Ascending aorta (tissue), 2 donors: Measurements from ENCODE around the gene OR2H1. TPM values are rescaled to one million over a fixed set of nuclear protein-coding genes. Genes with fewer than 3 reads are reported as not detected.

Source experiments
- DNase-seq, 2 donors: peaks; one replicate each; pipeline ENCODE4 v3.0.0-alpha.2; 2019; ENCODE audit warnings: low spot score in 2 of 2
- H3K27ac ChIP-seq, 2 donors: fragments of 200-600 bp; sonication (generic); one replicate each; pipeline ENCODE4 v1.5.1; 2016 to 2017; ENCODE audit warnings: mild to moderate bottlenecking in 1 of 2
- H3K27me3 ChIP-seq: fragments of 200-600 bp; sonication (generic); one replicate; pipeline ENCODE4 v1.5.1; 2017
- H3K36me3 ChIP-seq, 2 donors: fragments of 200-600 bp; sonication (generic); one replicate each; pipeline ENCODE4 v1.5.1; 2016
- H3K4me1 ChIP-seq, 2 donors: fragments of 200-600 bp; sonication (generic); one replicate each; pipeline ENCODE4 v1.5.1; 2016 to 2017; ENCODE audit warnings: mild to moderate bottlenecking in 1 of 2
- H3K4me3 ChIP-seq, 2 donors: fragments of 200-600 bp; sonication (generic); one replicate each; pipeline ENCODE4 v1.5.1; 2016 to 2017; ENCODE audit warnings: mild to moderate bottlenecking in 1 of 2
- H3K9me3 ChIP-seq, 2 donors: fragments of 200-600 bp; sonication (generic); one replicate each; pipeline ENCODE4 v1.5.1; 2016
- intact Hi-C: fragments of 100-400 bp; cut with DNase I; formaldehyde crosslinking; loops from one replicate; pipeline ENCODE4 v1.15.1; 2023
- total RNA-seq: library from RNA; depleted of rRNA; stranded (reverse); fragments of >200 nt; gene quantifications from one replicate; pipeline ENCODE4 v1.1.0, GENCODE V29; 2016
- TF ChIP-seq, protein P1 (sequence below), 3 experiments: fragments of 200-600 bp in 2 of 3; fragments of 450-650 bp in 1 of 3; sonication (generic) in 2 of 3; IDR thresholded peaks; one replicate each; pipeline ENCODE4 v1.5.1; 2016 to 2019; ENCODE audit warnings: antibody characterized with exemption in 3 of 3, mild to moderate bottlenecking in 1 of 3, moderate library complexity in 1 of 3

The OR2H1 gene
- total RNA-seq, 1 donor from 2014 or later, result not detected

DNA sequence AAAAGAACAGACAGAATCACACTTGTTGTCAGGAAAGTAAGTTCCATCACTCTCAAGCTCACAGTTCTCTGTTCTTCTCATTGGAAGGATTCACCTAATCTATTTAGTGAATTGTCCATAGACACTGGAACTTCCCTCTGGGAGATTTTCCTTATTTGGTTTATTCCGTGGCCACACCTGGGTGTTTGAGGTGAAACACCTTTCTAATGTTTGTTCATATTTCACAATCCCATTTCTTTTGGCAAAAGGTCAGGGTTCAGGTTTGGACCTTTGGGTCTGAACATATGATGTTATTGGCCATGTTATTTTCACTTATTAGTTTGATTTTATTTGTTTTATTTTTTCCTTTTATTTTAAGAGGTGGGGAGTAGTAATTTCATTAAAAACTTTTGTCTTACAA is 26.8 kb downstream of the OR2H1 start:
- Histone ChIP-seq H3K4me3 (no peak overlapping the region), H3K27me3 (no peaks in the 10 kb centered on the region), H3K36me3 (no peaks in the 10 kb centered on the region), H3K4me1 (no peaks in the 10 kb centered on the region), H3K9me3 (no peaks in the 10 kb centered on the region), H3K27ac (no peak overlapping the region)
- intact Hi-C loops, result no loop called here
- no peak for DNase-seq
- TF ChIP-seq, protein P1, sequence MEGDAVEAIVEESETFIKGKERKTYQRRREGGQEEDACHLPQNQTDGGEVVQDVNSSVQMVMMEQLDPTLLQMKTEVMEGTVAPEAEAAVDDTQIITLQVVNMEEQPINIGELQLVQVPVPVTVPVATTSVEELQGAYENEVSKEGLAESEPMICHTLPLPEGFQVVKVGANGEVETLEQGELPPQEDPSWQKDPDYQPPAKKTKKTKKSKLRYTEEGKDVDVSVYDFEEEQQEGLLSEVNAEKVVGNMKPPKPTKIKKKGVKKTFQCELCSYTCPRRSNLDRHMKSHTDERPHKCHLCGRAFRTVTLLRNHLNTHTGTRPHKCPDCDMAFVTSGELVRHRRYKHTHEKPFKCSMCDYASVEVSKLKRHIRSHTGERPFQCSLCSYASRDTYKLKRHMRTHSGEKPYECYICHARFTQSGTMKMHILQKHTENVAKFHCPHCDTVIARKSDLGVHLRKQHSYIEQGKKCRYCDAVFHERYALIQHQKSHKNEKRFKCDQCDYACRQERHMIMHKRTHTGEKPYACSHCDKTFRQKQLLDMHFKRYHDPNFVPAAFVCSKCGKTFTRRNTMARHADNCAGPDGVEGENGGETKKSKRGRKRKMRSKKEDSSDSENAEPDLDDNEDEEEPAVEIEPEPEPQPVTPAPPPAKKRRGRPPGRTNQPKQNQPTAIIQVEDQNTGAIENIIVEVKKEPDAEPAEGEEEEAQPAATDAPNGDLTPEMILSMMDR (IDR thresholded peaks at IDR 0.05), result no peak

- intact Hi-C loops, result no loop called here
- no peak overlapping the region for H3K4me3 ChIP-seq
- H3K4me1 ChIP-seq, result no peaks in the 10 kb centered on the region
- no peaks in the 10 kb centered on the region for H3K27me3 ChIP-seq
- no peak for DNase-seq
- H3K27ac ChIP-seq, result no peak overlapping the region
- TF ChIP-seq, protein P1 (IDR thresholded peaks at IDR 0.05), result no peak
- H3K9me3 ChIP-seq, result no peaks in the 10 kb centered on the region
- no peaks in the 10 kb centered on the region for H3K36me3 ChIP-seq
Measured at GRCh38 chr6:29486577-29486976, 29.6 kb downstream of the OR2H1 start.

- intact Hi-C loops, result no loop called here
- no peak overlapping the region for H3K4me3 ChIP-seq
- DNase-seq, result no peak
- H3K9me3 ChIP-seq, result no peaks in the 10 kb centered on the region
- no peaks in the 10 kb centered on the region for H3K4me1 ChIP-seq
- TF ChIP-seq, protein P1 (IDR thresholded peaks at IDR 0.05), result no peak
- H3K27ac ChIP-seq, result no peak overlapping the region
- H3K36me3 ChIP-seq, result no peaks in the 10 kb centered on the region
- H3K27me3 ChIP-seq, result no peaks in the 10 kb centered on the region
Measured at GRCh38 chr6:29487131-29487530, 30.2 kb downstream of the OR2H1 start.

DNA sequence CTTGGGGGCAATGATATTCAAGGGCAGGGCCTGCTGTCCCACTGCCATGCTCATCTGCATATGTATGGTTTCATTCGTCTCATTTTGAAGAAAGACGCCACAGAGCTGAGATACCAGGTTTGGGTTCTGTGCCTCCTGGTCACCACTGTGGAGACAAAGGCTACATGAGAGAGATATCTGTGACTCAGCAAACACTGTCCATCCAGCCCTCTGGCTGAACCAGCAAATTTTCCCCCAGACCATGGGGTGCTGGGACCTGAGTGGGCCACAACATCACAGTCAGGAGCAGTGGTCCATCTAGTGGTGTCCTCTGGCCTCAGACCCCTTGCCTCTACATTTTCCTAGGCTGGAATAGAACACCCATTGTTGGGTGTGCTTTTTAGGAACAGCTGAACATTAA is 30.7 kb downstream of the OR2H1 start, which contains the start of gene MAS1L:
Gene MAS1L, minus strand, starts transcription at position 297 of the 400 bp plus-strand sequence. Its CDS starts 54 bp downstream, at position 243.
- no peak for DNase-seq
- Histone ChIP-seq H3K4me1 (no peaks in the 10 kb centered on the region), H3K27me3 (no peaks in the 10 kb centered on the region), H3K27ac (no peak within 1 kb of the TSS), H3K9me3 (no peaks in the 10 kb centered on the region), H3K4me3 (no peak within 1 kb of the TSS), H3K36me3 (no peaks in the 10 kb centered on the region)
- TF ChIP-seq, protein P1 (IDR thresholded peaks at IDR 0.05), result no peak
- intact Hi-C loops, result no loop called here

DNA sequence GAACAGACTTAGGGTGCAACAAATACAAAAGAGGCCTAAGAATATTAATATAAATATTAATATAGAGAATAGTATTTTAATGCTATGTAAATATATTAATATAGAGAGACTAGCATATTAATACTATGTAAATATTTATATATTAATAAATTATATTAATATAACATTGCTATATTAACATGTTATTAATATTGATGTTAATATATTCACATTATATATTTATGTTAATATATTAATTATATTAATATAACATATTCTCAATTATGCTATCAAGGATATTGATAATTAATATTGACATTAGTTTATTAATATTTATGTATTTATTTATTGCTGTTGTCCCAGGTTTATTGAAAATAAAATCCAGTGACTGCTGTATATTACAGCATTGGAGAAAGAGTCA is 31.9 kb downstream of the OR2H1 start:
- no peak for DNase-seq
- no peaks in the 10 kb centered on the region for H3K4me1 ChIP-seq
- intact Hi-C loops, result no loop called here
- no peak overlapping the region for H3K4me3 ChIP-seq
- H3K36me3 ChIP-seq, result no peaks in the 10 kb centered on the region
- TF ChIP-seq, protein P1 (IDR thresholded peaks at IDR 0.05), result no peak
- no peak overlapping the region for H3K27ac ChIP-seq
- no peaks in the 10 kb centered on the region for H3K27me3 ChIP-seq
- H3K9me3 ChIP-seq, result no peaks in the 10 kb centered on the region

DNA sequence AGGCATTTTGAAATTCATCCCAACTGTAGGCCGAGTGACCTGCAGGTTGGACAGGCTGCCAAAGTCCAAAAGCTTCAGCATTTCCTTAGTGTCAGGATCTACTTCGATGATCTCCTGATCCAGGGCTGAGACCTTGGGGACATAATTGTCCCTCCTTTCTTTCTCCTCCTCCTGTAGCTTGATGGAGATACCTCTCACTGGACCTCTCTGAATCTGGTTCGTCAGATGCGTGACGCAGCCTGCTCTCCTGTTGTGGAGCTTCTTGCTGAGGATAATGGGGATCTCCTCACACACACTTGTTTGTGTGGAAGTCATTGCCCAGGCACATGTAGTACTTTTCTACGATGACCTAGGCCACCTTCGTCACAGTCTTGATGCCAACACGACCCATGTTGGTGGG is 32.3 kb downstream of the OR2H1 start:
- H3K36me3 ChIP-seq, result no peaks in the 10 kb centered on the region

More for the DNA sequence above, 32.3 kb downstream of the OR2H1 start:
- no peak overlapping the region for H3K4me3 ChIP-seq
- H3K27ac ChIP-seq, result no peak overlapping the region
- TF ChIP-seq, protein P1 (IDR thresholded peaks at IDR 0.05), result no peak
- no peak for DNase-seq
- no peaks in the 10 kb centered on the region for H3K27me3 ChIP-seq
- H3K9me3 ChIP-seq, result no peaks in the 10 kb centered on the region
- H3K4me1 ChIP-seq, result no peaks in the 10 kb centered on the region
- intact Hi-C loops, result no loop called here
